Measurements from ENCODE around the gene MAB21L3. TPM values are rescaled to one million over a fixed set of nuclear protein-coding genes. Genes with fewer than 3 reads are reported as not detected.
A peak's percentile ranks its signal among the peaks of the same experiment; 100 is the strongest.

The MAB21L3 gene
- total RNA-seq = 1 to 10 TPM in 1 of 4 donors, not detected in 3; 1.3 TPM

DNA sequence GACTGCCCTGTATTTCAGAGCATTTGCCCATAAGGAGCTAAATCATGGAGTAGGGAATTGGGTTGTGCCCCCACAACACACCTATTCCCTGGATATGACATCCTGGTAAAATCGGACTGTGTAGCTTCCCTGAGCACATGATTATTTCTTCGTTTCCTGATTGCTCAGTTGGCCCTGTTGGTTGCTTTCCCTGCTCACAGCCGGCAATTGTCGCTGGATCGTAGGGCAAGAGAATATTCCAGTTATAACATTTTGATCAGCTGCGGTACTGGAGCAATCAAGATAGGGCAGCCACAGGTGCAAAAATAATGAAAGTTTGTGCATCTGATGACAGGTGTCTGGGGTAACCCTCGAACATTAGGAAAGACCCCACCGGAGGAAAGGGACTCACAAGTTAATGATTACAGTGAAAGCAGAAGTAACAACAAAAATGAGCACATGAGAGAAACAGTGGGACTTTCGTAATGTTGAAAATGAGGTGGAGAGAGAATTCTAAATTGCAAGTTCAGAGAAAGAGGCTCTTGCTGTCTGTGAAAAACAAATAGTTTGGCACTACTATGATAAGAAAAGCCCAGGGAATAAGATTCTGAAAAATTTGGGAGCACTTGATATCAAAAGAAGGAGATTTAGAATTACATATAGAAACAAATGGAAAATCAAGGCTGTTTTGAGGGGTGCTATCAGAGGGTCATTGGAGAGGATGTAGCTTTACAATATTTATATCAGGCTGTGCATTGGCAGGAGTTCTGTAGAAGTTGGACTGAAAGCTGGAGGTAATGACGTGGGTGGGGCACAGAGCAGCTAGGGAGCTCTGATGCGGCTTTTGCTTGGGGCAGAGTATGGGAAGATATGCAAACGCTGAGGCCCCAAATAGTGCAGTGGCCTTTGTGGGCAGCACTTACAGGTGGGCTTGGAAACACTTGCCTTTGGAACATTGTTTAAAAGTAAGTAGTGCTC is at the start of gene MAB21L3:
Gene MAB21L3 (plus strand): TSS at position 833 of the 957 bp plus-strand sequence. CDS start 1,217 bp downstream, outside the sequence.
- no peak within 1 kb of the TSS for H3K27ac ChIP-seq
- TF ChIP-seq, protein P1, sequence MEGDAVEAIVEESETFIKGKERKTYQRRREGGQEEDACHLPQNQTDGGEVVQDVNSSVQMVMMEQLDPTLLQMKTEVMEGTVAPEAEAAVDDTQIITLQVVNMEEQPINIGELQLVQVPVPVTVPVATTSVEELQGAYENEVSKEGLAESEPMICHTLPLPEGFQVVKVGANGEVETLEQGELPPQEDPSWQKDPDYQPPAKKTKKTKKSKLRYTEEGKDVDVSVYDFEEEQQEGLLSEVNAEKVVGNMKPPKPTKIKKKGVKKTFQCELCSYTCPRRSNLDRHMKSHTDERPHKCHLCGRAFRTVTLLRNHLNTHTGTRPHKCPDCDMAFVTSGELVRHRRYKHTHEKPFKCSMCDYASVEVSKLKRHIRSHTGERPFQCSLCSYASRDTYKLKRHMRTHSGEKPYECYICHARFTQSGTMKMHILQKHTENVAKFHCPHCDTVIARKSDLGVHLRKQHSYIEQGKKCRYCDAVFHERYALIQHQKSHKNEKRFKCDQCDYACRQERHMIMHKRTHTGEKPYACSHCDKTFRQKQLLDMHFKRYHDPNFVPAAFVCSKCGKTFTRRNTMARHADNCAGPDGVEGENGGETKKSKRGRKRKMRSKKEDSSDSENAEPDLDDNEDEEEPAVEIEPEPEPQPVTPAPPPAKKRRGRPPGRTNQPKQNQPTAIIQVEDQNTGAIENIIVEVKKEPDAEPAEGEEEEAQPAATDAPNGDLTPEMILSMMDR (IDR thresholded peaks at IDR 0.05) = no peak
- TF ChIP-seq EP300 (IDR thresholded peaks at IDR 0.05) = no peak
- no peak for TF ChIP-seq POLR2AphosphoS5 (IDR thresholded peaks at IDR 0.05)
- TF ChIP-seq POLR2A (IDR thresholded peaks at IDR 0.05) = no peak
- no peak for ATAC-seq
- H3K36me3 ChIP-seq = no peaks in the 10 kb centered on the region
- 54 to 67% methylated on average over 7 to 9 of the region's 12 CpGs for WGBS, 2 donors (ENCODE audit: low coverage in 1 of 2)
- no peak within 1 kb of the TSS for H3K4me3 ChIP-seq
- no peaks in the 10 kb centered on the region for H3K4me1 ChIP-seq
- H3K27me3 ChIP-seq = no peaks in the 10 kb centered on the region
- no peaks in the 10 kb centered on the region for H3K9me3 ChIP-seq

DNA sequence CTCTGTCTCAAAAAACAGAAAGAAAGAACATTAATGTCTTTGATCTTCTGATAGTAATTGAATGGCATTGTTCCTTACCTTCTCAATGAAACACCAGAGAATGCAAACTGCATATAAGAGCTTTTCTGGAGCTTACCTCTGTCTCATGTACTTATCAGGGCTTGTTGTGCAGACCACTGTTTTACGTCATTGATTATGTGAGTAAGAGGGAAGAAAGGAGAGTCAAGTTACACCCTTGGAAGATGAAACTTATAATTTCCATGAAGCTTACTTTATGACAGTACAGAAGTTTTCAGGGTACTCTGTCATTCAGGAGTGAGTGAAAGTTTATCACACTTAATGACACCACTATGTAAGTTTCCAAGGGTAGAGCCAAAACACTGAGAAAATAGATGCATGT is 49.0 kb upstream of the MAB21L3 start:
- no peak for ATAC-seq
- TF ChIP-seq POLR2AphosphoS5 (IDR thresholded peaks at IDR 0.05) (no peak), POLR2A (IDR thresholded peaks at IDR 0.05) (no peak), EP300 (IDR thresholded peaks at IDR 0.05) (no peak)
- TF ChIP-seq, protein P1 (IDR thresholded peaks at IDR 0.05) = no peak
- Histone ChIP-seq H3K27ac (no peak overlapping the region), H3K4me3 (no peak overlapping the region), H3K27me3 (no peaks in the 10 kb centered on the region), H3K36me3 (peaks cover 0 to 3% of the 10 kb centered on the region in 2 donors), H3K9me3 (peaks cover 0 to 16% (median 0%) of the 10 kb centered on the region in 3 donors), H3K4me1 (no peaks in the 10 kb centered on the region)
- WGBS, 2 donors (ENCODE audit: low coverage in 1 of 2) = 63 to 64% methylated on average over 1 of the region's 1 CpG

DNA sequence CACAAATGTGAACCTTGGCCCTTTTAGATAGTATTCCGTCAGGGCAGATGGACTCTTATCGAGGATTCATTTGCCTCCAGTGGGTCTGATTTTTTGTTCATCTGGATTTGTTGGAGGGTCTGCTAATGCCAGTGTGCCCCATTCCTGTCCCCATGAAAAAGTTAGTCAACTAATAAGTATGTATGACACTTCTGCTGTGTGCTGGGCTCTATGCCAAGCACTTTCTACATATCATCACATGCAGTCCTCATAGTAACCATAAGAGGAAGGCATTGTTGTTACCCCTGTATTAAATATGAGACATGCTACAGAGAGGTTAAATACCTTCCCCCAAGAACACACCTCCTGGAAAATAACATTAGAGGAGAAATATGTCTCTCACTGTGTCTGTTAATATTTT is 46.6 kb upstream of the MAB21L3 start:
- H3K4me3 ChIP-seq = no peak overlapping the region
- no peak for ATAC-seq
- H3K36me3 ChIP-seq = peaks cover 0 to 3% of the 10 kb centered on the region in 2 donors
- no peaks in the 10 kb centered on the region for H3K9me3 ChIP-seq
- TF ChIP-seq EP300 (IDR thresholded peaks at IDR 0.05) (no peak), POLR2AphosphoS5 (IDR thresholded peaks at IDR 0.05) (no peak), POLR2A (IDR thresholded peaks at IDR 0.05) (no peak)
- TF ChIP-seq, protein P1 (IDR thresholded peaks at IDR 0.05) = no peak
- H3K27me3 ChIP-seq = no peaks in the 10 kb centered on the region
- no peak overlapping the region for H3K27ac ChIP-seq
- 81 to 100% methylated on average over 1 to 2 of the region's 2 CpGs for WGBS, 2 donors (ENCODE audit: low coverage in 1 of 2)
- H3K4me1 ChIP-seq = no peaks in the 10 kb centered on the region

DNA sequence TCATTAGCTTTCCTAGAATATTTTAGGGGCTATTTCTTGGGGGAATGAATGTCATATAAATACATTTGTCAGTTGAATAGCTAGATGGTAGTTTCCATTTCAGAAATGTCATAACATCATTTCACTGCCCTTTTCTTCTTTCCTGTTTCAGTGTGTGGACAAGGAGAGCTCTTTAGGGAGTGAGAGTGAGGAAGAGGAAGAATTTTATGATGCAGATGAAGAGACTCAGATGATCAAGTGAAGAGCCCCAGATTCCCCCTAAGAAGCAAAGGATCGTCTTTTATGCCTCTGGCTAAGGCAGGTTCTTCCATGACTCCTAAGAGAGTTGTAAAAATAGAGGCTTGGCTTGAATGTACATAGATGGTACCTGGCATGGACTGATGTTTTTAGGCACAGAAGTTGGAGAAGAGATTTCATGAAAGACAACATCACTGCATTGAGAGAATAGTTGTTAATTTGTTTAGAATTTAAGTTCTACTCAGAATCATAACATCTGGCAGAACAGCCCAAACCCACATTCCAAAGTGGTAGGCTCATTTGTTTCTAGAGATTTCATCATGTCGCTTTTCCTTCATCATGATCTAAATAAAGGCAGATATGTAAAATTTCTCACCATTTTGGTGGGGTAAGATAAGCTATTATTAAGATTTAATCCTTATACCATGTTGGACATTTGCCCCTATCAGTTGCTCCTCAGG is 44.2 kb upstream of the MAB21L3 start:
- WGBS, 2 donors (ENCODE audit: low coverage in 1 of 2) = 50 to 64% methylated on average over 1 to 2 of the region's 2 CpGs
- peak; percentile 78 for ATAC-seq
- peak overlapping the region in 3 of 4 donors; percentile 47 to 60 (median 56) for H3K27ac ChIP-seq

More for the DNA sequence above, 44.2 kb upstream of the MAB21L3 start:
- Histone ChIP-seq H3K4me3 (no peak overlapping the region), H3K9me3 (no peaks in the 10 kb centered on the region), H3K27me3 (no peaks in the 10 kb centered on the region), H3K4me1 (no peaks in the 10 kb centered on the region), H3K36me3 (peaks cover 0 to 3% of the 10 kb centered on the region in 2 donors)
- TF ChIP-seq, protein P1 (IDR thresholded peaks at IDR 0.05) = no peak
- no peak for TF ChIP-seq EP300 (IDR thresholded peaks at IDR 0.05)
- no peak for TF ChIP-seq POLR2AphosphoS5 (IDR thresholded peaks at IDR 0.05)
- TF ChIP-seq POLR2A (IDR thresholded peaks at IDR 0.05) = no peak

Measured in gastroesophageal sphincter (tissue), 4 donors.